ENCODE measurements around the gene YBX2.
A peak's percentile ranks its signal among the peaks of the same experiment; 100 is the strongest.
"Not testable (repeated sequence)": the region's sequence is repeated elsewhere in the genome, so short reads cannot be mapped to it uniquely, and the experiment has no call there.

The YBX2 gene

DNA sequence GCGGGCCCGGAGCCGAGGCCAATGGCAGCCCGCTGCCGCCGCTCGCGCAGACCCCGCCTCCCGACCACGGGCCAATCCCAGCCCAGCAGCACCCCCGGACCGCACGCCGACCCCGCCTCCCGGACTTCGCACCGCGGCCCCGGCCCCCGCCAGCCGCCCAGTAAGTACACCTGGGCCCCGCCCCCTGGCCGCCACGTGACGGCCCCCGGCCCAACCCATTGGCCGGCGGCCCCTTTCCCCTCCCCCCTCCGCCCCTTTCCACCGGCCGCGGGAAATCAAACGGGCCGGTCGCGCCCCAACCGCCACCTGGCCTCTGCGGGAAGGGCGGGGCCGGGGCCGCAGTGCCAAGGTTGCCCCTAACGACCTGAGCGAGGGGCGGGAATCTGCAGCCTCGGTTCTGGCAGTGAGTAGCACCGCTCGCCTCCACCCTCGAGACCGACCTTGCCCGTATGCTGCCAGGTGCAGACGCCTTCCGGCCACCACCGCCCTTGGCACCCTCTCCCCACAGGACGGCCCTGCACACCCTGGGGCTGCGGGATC, at the start of gene YBX2:
Gene YBX2, minus strand, starts transcription at position 26 of the 540 bp plus-strand sequence. CDS start 139 bp downstream, outside the sequence.
- peak in 1 of 2 donors; percentile 56 for DNase-seq (ENCODE audit: extremely low read depth in 1 of 2, low read depth in 1 of 2)

DNA sequence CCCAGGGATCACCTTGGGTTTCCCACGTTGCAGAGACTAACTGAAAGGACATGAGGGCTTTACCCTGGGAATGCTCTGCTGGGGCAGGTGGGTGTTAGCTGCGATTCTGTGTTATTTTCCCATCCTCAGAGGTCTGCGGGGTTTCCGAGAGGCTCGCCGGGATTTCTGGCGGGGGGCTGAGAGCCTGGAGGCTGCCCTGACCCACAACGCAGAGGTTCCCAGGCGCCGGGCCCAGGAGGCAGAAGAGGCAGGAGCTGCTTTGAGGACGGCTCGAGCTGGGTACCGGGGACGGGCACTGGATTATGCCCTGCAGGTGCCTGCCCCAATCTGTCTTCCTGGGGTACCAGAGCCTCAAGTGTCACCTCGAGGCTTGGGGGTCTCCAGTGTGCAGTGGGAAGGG, 48.8 kb upstream of the YBX2 start:
- DNase-seq (ENCODE audit: extremely low read depth in 1 of 2, low read depth in 1 of 2) = no peak

DNA sequence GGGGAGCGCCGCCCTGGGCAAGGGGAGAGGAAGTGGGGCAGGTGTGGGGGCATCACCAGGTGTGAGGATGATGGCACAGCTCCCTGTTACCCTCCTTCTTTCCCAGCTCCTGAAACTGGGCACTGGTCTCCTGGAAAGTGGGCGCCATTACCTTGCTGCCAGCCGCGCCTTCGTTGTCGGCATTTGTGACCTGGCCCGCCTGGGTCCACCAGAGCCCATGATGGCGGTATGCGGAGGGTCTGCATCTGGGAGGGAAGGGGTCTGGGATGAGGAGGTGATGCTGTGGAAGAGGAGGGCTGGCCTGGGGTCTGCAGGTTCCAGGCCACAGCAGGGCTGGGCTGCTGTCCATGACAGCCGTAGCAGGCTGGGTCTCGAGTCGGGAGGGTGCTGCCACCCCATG, 47.4 kb upstream of the YBX2 start:
- DNase-seq (ENCODE audit: extremely low read depth in 1 of 2, low read depth in 1 of 2) = no peak

DNA sequence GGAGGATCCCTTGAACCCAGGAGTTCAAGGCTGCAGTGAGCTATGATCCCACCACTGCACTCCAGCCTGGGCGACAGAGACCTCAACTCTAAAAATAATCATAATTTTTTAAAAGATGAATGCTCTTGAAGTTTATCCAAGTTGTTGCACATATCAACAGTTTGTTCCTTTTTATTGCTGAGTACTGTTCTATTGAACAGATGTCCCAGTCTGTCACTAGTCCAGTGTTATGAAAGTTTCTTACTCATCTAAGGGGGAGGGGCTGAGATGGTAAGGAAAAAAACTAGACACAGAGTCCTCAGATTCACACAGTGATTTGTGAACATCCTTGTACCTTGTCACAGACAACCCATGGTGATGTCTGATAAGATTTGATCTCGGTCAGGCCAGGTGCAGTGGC, 45.7 kb upstream of the YBX2 start:
- no peak for DNase-seq (ENCODE audit: extremely low read depth in 1 of 2, low read depth in 1 of 2)

DNA sequence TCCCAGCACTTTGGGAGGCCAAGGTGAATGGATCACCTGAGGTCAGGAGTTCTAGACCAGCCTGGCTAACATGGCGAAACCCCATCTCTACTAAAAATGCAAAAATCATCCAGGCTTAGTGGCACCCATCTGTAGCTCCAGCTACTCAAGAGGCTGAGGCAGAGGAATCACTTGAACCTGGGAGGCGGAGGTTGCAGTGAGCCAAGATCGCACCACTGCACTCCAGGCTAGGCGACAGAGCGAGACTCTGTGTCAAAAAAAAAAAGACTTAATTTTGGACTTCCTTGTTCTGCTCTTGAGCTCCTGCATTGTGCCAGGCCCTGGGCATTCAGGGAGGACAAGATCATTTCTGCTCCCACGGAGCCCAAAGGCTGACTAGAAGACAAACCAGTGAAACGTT, 43.2 kb upstream of the YBX2 start:
- DNase-seq (ENCODE audit: extremely low read depth in 1 of 2, low read depth in 1 of 2) = not testable (repeated sequence)

DNA sequence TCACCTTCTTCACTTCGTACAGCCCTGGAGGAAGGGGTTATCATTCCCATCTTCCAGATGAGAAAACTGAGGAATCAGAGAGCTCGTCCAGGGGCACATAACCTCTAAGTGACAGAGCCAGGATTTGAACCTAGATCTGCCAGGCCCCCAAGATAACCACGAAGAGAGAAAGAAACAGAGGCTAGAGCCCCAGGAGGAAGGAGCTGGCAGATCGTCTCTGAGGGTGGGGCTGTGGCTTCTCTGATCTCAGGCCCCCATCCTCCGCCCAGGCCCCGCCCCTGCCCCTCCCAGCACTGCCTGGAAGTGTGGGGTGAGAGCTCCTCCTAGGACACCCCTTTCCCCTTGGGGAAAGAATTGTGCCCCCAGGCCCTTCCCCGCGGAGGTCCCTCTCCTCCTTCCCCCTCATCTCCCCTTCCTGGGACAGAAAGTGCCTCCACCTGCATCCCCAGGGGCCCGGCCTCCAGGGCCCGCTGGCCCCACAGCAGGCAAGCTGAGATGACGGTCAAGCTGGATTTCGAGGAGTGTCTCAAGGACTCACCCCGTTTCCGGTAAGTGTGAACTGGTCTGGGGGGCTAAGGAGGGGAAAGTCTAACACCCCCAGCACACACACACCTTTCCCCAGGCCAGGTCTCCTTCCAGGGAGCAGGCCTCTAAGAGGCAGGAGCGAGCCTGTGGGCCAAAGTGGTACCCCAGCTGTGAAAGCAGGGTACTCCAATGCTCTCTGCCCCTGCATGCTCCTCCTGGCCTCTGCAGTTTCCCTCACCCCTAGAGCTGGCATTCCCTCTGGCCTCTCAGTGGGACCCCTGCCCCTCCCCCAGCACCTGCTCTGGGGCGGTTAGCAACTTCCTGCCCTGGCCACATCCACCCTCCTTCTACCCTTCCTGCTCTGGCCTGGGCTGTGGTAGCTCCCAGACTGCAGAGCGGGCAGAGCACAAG, 42.1 kb upstream of the YBX2 start, which contains the start of gene ACAP1:
Gene ACAP1, plus strand, starts transcription at position 290 of the 936 bp plus-strand sequence. Its CDS starts 206 bp downstream, at position 496.
- peak; percentile 70 to 81 for DNase-seq (ENCODE audit: extremely low read depth in 1 of 2, low read depth in 1 of 2)

DNA sequence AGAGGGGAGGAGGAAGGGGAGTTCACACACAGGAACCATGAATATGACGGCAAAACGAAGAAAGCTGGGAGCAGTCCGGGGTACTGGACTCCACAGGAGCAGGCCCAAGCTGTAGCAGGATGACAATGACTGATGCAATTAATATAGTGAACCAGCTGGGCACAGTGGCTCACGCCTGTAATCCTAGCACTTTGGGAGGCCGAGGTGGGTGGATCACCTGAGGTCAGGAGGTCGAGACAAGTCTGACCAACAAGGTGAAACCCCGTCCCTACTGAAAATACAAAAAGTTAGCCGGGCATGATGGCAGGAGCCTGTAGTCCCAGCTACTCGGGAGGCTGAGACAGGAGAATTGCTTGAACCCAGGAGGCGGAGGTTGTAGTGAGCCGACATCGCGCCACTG, 41.3 kb upstream of the YBX2 start:
- DNase-seq (ENCODE audit: extremely low read depth in 1 of 2, low read depth in 1 of 2) = not testable (repeated sequence)

DNA sequence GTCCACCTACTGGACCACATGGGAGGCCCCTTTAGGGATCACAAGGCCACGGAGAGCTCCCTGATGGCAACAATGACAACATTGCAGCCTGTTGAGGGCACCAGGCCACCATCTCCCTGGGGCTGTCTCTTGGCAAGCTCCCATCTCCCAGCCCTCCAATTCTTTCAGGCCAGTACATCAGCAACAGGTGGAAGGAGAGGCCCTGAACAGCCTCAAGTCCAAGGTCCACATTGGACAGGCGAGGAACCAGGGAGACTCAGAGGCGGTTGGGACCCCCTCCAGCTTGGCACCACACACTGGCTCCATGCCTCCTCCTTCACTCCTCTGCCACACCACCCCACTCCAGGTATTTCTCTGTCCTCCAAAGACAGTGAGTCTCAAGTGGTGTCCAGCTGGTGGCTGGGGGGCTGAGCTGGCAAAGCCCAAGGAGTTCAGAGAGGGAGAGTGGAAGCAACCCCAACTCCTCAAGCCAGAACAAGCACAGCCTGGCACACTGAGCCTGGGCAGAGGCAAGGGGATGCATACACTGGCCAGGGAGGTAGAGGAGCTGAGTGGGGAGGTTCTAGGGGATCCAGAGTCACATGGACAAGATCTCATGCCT, 40.6 kb upstream of the YBX2 start:
- DNase-seq (ENCODE audit: extremely low read depth in 1 of 2, low read depth in 1 of 2) = no peak

DNA sequence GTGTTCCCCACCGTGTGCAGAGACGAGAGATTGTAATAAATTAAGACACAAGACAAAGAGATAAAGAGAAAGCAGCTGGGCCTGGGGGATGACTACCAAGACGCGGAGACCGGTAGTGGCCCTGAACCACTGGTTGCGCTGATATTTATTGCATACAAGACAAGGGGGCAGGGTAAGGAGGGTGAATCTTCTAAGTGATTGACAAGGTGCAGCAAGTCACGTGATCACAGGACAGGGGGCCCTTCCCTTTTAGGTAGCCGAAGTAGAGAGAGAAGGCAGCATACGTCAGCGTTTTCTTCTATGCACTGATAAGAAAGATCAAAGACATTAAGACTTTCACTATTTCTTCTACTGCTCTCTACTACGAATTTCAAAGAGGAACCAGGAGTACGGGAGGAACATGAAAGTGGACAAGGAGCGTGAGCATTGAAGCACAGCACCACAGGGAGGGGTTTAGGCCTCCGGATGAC, 38.2 kb upstream of the YBX2 start:
- not testable (repeated sequence) for DNase-seq (ENCODE audit: extremely low read depth in 1 of 2, low read depth in 1 of 2)

DNA sequence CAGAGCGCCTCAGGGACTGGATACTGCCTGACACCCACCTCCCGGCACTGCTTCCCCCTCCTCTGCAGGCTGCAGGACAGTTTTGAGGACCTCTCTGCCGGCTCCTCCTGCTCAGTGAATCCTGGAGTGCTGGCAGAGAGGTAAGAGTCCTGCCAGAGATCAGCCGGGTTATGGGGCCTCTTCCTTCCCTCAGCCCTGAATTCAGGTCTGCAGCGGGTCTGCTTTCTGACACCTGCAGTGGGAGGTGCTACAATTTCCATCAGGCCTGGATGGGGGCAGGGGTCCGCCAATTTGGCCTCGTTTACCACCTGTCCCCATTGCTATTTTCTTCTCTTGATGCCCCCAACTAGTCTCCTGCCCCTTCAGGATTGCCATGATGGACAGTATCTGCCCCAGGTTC, 37.7 kb upstream of the YBX2 start:
- DNase-seq (ENCODE audit: extremely low read depth in 1 of 2, low read depth in 1 of 2) = no peak

DNA sequence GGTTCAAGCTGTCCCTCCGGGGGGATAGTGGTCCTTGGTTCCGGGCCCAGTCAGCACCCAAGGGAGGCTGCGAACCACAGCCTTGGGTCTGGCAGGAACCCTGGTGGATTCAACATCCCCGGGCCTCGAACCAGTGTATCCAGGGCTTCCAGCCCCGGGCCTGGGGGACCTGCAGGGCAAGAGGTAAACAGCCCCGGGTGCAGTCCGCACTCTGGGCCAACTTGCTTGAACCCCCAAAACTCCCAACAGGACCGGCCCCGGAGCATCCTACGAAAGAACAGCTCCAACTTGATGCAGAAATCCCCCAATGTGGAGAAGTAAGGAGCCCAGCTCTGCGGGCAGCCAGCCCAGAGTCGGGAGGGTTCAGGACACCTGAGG, 36.2 kb upstream of the YBX2 start:
- DNase-seq (ENCODE audit: extremely low read depth in 1 of 2, low read depth in 1 of 2) = no peak

DNA sequence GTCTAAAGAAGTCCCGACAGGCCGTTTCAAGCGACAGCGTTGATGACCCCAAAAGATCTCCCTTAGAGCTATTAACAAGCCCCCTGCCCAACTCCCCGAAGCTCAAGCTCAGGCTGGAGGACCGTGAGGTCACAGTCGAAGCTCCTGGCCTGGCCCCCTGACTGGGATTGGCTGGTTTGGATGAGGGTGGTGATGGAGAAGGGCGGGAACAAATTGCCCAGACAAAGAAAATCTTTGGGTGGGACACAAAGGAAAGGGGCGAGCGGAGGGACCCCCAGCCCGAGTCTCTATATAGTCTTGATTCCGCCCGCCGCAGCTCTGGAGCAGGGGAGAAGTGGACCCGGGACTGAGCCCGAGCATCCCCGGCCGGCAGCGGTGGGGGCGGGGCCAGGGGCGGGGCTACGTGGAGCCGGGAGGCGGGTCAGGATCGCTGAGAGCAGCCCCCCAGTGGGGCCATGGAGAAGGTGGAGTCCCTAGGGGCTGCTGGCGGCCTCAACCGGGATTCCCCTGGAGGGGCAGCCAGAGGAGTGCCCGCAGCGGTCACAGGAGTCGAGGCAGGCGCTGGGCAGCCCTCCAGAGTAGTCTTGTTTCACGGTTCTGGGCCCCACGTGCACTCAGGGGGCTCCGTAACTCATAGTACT, 35.7 kb upstream of the YBX2 start:
- peak in 1 of 2 donors; percentile 64 for DNase-seq (ENCODE audit: extremely low read depth in 1 of 2, low read depth in 1 of 2)

DNA sequence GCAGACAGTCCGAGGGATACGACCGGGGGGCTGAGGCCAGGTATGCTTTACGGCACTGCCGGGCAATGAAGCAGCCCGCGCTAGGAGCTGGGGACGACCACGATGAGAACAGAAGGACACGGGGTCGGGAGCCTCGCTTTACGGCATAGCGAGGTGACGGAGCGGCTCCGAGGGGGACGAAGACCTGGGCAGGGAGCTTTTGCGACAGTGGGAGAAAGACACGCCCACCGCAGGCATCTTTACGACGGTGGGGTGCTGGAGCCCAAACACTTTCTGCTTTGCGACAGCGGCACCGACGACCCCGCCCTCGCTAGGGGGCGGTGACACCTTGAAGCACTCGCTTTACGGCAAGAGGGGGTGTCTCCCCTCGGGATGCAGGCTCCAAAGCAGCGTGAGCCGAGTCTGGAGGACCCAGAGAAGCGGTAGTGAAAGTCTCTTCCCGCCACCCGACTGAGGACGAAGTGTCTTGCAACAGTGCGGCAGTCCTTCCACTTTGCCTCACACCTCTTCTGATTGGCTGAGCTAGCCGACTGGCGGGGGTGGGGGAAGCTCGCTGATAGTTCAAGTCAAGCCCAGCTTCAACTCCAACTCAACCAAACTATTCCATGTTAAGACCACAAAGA, 35.0 kb upstream of the YBX2 start:
- DNase-seq (ENCODE audit: extremely low read depth in 1 of 2, low read depth in 1 of 2) = peak; percentile 91

DNA sequence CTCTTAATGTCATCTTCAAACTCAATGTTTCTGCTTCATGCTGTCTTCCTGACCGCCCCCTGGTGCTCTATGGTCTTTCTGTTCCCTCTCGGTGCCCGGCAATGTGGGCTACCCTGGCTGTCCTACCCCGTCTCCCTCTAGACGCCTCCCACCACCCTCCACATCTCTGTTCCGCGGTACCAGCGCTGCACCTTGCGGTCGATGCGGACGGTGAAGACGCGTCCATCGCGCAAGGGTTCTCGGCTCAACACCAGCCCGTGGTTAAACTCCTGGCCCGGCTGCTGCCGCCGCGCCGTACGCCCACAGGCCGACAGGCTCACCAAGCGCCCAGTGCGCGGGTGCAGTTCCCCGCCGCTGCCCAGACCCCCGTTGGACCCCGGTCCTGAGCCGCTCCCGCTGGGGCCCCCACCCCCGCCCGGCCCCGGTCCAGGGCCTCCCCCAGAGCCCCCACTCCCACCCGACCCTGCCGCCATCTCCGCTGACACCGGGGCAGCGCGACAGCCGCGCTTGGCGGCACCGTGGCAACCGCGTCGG, 34.5 kb upstream of the YBX2 start, which contains the start of gene NEURL4:
Gene NEURL4, minus strand, starts transcription at position 496 of the 534 bp plus-strand sequence. Its CDS starts 23 bp downstream, at position 473.
- DNase-seq (ENCODE audit: extremely low read depth in 1 of 2, low read depth in 1 of 2) = no peak

DNA sequence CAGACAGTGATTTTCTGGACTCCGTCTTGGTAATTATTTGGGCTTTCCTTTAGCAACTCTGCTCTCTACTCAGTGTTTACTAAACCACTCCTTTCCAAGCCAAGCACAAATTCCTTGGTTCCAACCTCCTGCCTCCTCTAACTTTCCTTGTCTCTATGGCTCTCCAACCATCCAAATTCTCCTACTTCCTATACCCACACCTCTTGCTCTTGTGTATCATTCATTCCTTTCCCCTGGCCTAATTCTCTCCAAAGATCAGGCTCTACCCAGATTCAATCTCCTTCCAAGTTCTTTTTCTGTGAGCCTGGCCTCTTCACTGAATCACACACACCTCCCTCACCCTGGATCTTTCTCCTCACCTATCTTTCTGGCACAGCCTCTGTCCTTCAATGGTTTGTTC, 33.6 kb upstream of the YBX2 start:
- no peak for DNase-seq (ENCODE audit: extremely low read depth in 1 of 2, low read depth in 1 of 2)

DNA sequence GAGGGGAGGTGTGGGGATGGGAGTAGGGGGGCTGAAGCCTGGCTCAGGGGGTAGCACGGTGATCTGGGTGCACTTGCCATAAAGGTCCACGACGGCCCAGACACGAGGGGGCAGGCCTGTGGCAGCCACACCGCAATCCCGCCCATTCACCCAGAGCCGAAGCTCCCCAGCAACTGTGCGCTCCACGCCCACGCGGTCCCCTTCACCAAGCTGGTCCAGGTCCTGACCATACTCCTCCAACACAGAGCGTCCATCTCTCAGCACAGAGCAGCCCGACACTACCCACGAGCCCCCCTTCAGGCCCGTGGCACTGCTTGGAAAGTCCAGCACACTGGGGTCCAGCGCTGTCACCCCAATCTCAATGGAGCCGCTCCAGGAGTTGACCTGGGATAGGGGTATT, 33.1 kb upstream of the YBX2 start:
- DNase-seq (ENCODE audit: extremely low read depth in 1 of 2, low read depth in 1 of 2) = no peak

DNA sequence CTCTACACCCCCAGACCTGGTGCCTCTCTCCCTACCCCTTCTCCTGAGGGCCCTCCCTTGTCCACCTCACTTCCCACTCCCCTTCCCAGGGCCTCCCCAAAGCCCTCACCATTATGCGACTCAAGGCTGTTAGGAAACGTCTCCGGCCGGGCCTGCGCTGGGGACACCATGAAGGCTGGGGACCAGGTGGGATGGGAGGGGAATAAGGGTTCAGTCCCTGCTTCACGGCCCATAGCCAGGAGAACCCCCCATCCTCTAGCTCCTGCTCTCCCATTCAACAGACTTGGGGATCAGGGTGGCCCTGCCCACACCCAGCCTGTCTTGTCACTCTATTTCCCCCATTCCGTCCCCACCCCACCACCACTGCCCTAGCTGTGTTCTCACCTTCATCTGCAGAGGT, 32.6 kb upstream of the YBX2 start:
- DNase-seq (ENCODE audit: extremely low read depth in 1 of 2, low read depth in 1 of 2) = no peak

DNA sequence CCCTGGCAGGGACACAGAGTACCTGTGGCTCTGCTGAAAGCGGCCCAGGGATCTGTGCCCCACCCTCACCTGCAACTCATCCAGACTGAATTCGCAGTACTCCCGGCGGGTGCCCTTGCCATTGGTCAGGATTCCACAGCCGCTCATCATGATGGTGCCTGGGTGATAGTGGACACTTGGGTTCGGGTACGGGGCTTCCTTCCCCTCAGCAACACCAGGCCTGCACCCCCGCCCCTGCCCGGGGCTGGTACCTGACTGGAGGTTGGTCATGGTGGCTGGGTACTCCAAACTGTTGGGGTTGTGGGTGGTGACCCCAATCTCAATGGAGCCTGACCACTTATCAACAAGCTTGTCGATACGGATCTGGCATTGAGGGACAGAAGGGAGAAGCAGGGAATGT, 31.7 kb upstream of the YBX2 start:
- no peak for DNase-seq (ENCODE audit: extremely low read depth in 1 of 2, low read depth in 1 of 2)

DNA sequence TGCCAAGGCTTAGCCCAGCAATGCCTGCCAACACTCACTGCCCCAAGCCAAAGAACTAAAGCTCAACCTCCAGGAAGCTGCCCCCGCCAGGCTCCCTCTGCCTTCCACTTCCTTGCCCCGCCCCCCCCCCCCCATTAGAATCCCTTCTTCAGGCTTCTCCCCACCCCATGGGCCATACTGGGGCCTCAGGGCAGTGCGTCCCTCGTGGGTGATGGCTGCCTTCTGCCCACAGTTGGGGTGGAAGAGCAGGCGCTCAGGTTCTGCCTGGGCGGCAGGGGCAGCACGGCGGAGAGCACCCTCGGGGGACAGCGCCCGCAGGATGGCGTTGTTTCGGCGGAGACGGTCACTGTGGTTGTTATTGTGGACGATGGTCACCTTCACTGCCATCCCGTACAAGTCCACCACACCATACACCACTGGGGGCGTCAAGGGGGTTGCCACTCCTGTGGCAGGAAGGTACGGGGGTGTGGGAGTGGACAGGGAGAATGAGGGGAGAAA, 30.6 kb upstream of the YBX2 start:
- DNase-seq (ENCODE audit: extremely low read depth in 1 of 2, low read depth in 1 of 2) = no peak

DNA sequence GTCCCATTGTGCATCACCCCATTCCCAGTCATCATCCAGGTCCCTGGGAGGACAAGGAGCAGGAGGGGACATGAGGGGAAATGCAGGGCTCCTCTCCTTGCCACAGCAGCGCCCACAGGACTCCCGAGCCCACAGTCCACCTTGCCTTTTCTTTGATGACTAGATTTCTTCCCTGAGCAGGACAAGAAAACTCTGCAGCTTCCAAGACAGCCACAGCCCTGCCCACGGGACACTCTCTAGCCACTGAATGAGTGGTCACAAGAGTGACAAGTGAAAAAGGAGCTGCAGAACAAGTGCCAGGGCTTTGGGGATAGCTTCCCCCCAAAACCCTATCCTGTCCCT, 30.0 kb upstream of the YBX2 start:
- no peak for DNase-seq (ENCODE audit: extremely low read depth in 1 of 2, low read depth in 1 of 2)
